K562 (cell line): ENCODE measurements around the gene SNRPA. TPM values are rescaled to one million over a fixed set of nuclear protein-coding genes. Genes with fewer than 3 reads are reported as not detected.

ENCODE experiments used
- EHMT2 ChIP-seq: fragments of 450-650 bp; IDR thresholded peaks from 2 replicates; pipeline ENCODE4 v1.6.1; 2018; ENCODE audit warnings: antibody characterized with exemption
- ESRRB ChIP-seq: fragments of 250-450 bp; sonication (Bioruptor Pico); IDR thresholded peaks from 2 replicates; pipeline ENCODE4 v1.5.0; 2020; ENCODE audit warnings: mild to moderate bottlenecking, moderate library complexity, borderline replicate concordance
- HEY1 ChIP-seq: fragments of 250-450 bp; sonication (Bioruptor Pico); IDR thresholded peaks from 2 replicates; pipeline ENCODE4 v1.5.0; 2020; ENCODE audit warnings: mild to moderate bottlenecking, moderate library complexity, borderline replicate concordance
- MAFK ChIP-seq: IDR thresholded peaks from 2 replicates; pipeline ENCODE4 v1.6.1; 2011; ENCODE audit warnings: low read length, improper control_type of control experiment
- NFXL1 ChIP-seq: fragments of 450-650 bp; formaldehyde crosslinking; IDR thresholded peaks from 2 replicates; pipeline ENCODE4 v1.4.0; 2021; ENCODE audit warnings: mild to moderate bottlenecking
- PCBP2 ChIP-seq: fragments of 200-400 bp; formaldehyde crosslinking; IDR thresholded peaks from 2 replicates; pipeline ENCODE4 v1.6.1; 2018; ENCODE audit warnings: low read length, low read depth, mild to moderate bottlenecking, moderate library complexity; ENCODE audit not compliant: poor library complexity, severe bottlenecking
- RB1 ChIP-seq: fragments of 450-650 bp; IDR thresholded peaks from 2 replicates; pipeline ENCODE4 v1.6.1; 2017; ENCODE audit warnings: low read depth, mild to moderate bottlenecking
- RBM22 ChIP-seq: fragments of 200-400 bp; formaldehyde crosslinking; IDR thresholded peaks from 2 replicates; pipeline ENCODE4 v1.6.1; 2018; ENCODE audit warnings: low read length, low read depth; ENCODE audit not compliant: poor library complexity, severe bottlenecking
- SMARCA4 ChIP-seq: fragments of 450-650 bp; IDR thresholded peaks from 2 replicates; pipeline ENCODE4 v1.6.1; 2016
- TAF1 ChIP-seq: IDR thresholded peaks from 2 replicates; pipeline ENCODE4 v1.6.1; 2011; ENCODE audit warnings: mild to moderate bottlenecking, low read length, moderate library complexity; ENCODE audit not compliant: insufficient read depth, control insufficient read depth, severe bottlenecking; ENCODE audit errors: extremely low read depth
- TAF7 ChIP-seq: fragments of 450-650 bp; IDR thresholded peaks from 2 replicates; pipeline ENCODE4 v1.6.1; 2016; ENCODE audit warnings: missing genetic modification characterization, missing compliant biosample characterization
- TEAD4 ChIP-seq, 2 experiments: sonication (generic) in 1 of 2; formaldehyde crosslinking in 1 of 2; IDR thresholded peaks; 2 replicates each; pipeline versions ENCODE4 v1.6.1 to v1.8.0; 2012 to 2022; ENCODE audit warnings: borderline replicate concordance in 1 of 2, inconsistent platforms in 1 of 2, low read length in 1 of 2, mild to moderate bottlenecking in 1 of 2, missing genetic modification reagents in 1 of 2
- ZFX ChIP-seq: sonication (generic); formaldehyde crosslinking; IDR thresholded peaks from 2 replicates; pipeline ENCODE4 v1.8.0; 2022; ENCODE audit warnings: mild to moderate bottlenecking, missing genetic modification reagents, moderate library complexity
- polyA plus RNA-seq, 8 experiments: library from polyadenylated mRNA; depleted of rRNA in 4 of 8; stranded (reverse) in 5 of 8; unstranded in 3 of 8; fragments of >200 nt; fragmentation: Nextera tagmentation in 2 of 8; fragmentation: Illumina TruSeq in 1 of 8; extraction: Ambion mirVana in 2 of 8; extraction: Trizol in 1 of 8; gene quantifications; 2 replicates each; pipeline versions ENCODE4 v1.2.1 to v1.2.3, GENCODE V29; 2011 to 2014; ENCODE audit warnings: inconsistent platforms in 1 of 8, missing spikeins in 1 of 8
- total RNA-seq, 7 experiments: library from RNA; depleted of rRNA in 6 of 7; stranded (reverse); fragments of >200 nt in 6 of 7; fragmentation: Illumina TruSeq in 2 of 7; extraction: Trizol in 2 of 7; gene quantifications; 2 replicates each; pipeline versions ENCODE4 v1.2.1 to v1.2.3, GENCODE V29; 2011 to 2021; ENCODE audit warnings: low replicate concordance in 1 of 7
- TF ChIP-seq, protein P1 (sequence below): fragments of 250-450 bp; sonication (Bioruptor Pico); IDR thresholded peaks from 2 replicates; pipeline ENCODE4 v1.8.0; 2022; ENCODE audit warnings: moderate library complexity, mild to moderate bottlenecking, inconsistent platforms
- TF ChIP-seq, protein P2 (sequence below): fragments of 450-650 bp; IDR thresholded peaks from 2 replicates; pipeline ENCODE4 v1.6.1; 2017; ENCODE audit warnings: antibody characterized with exemption, mild to moderate bottlenecking
- TF ChIP-seq, protein P3 (sequence below): sonication (generic); formaldehyde crosslinking; IDR thresholded peaks from 2 replicates; pipeline ENCODE4 v1.8.0; 2022; ENCODE audit warnings: mild to moderate bottlenecking, missing genetic modification reagents
- TF ChIP-seq, protein P4 (sequence below): fragments of 450-650 bp; formaldehyde crosslinking; IDR thresholded peaks from 2 replicates; pipeline ENCODE4 v1.4.0; 2022; ENCODE audit warnings: missing genetic modification characterization
- TF ChIP-seq, protein P5 (sequence below): fragments of 450-650 bp; IDR thresholded peaks from 2 replicates; pipeline ENCODE4 v1.6.1; 2016; ENCODE audit warnings: low read depth, mild to moderate bottlenecking, moderate library complexity

The SNRPA gene
- total and polyA plus RNA-seq, 9 of the 15 experiments (the other 6 are each of a cell fraction or from before 2014, with no cell fraction given) = 16.3 to 311 (median 193) TPM

DNA sequence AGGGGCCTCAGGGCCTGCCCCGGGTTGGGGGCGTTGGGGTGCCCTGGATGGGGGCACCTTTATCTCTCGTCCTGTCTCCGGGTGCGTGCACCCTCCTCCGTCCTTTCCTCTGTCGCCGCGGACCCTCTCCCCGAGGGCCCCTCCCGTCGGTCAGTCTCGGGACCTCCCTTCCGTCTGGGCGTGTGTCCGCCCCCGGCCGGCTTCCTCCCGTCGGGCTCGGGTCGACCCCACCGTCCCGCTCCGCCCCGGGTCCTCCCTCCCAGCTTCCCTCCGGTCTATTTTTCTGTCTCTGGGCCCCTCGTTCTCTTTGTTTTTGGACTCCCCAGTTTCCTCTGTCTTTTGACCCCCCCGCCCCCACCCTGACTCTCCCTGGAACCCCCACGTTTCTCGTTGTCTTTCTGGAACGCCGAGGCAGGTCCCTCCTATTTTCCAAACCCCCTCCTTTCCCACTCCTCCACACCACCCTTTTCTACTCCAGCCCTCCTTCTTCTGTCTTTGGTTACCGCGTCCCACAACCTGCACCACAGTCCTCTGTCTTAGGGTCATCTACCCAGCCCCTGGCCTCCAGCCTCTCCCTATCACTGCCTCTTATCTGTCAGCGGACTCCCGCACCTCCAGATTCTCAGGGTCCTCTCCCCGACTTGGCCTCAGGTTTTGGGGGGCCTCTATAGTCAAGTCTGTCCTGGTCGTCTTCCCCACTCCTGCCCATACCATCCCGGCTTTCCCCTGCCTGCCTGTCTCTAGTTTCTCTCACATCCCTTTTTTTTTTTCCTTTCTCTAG, 48.7 kb downstream of the SNRPA start (continued):
- TF ChIP-seq EHMT2 = no peak
- peak; percentile 56 for TF ChIP-seq RBM22
- TF ChIP-seq, protein P1, sequence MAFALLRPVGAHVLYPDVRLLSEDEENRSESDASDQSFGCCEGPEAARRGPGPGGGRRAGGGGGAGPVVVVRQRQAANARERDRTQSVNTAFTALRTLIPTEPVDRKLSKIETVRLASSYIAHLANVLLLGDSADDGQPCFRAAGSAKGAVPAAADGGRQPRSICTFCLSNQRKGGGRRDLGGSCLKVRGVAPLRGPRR = no peak
- TF ChIP-seq HEY1 (CRISPR knock-in tag) = no peak
- TF ChIP-seq ZFX (CRISPR knock-in tag) = 0 out of 2 replicates have a peak, but pooled peaks have one; percentile 18
- TF ChIP-seq, protein P2, sequence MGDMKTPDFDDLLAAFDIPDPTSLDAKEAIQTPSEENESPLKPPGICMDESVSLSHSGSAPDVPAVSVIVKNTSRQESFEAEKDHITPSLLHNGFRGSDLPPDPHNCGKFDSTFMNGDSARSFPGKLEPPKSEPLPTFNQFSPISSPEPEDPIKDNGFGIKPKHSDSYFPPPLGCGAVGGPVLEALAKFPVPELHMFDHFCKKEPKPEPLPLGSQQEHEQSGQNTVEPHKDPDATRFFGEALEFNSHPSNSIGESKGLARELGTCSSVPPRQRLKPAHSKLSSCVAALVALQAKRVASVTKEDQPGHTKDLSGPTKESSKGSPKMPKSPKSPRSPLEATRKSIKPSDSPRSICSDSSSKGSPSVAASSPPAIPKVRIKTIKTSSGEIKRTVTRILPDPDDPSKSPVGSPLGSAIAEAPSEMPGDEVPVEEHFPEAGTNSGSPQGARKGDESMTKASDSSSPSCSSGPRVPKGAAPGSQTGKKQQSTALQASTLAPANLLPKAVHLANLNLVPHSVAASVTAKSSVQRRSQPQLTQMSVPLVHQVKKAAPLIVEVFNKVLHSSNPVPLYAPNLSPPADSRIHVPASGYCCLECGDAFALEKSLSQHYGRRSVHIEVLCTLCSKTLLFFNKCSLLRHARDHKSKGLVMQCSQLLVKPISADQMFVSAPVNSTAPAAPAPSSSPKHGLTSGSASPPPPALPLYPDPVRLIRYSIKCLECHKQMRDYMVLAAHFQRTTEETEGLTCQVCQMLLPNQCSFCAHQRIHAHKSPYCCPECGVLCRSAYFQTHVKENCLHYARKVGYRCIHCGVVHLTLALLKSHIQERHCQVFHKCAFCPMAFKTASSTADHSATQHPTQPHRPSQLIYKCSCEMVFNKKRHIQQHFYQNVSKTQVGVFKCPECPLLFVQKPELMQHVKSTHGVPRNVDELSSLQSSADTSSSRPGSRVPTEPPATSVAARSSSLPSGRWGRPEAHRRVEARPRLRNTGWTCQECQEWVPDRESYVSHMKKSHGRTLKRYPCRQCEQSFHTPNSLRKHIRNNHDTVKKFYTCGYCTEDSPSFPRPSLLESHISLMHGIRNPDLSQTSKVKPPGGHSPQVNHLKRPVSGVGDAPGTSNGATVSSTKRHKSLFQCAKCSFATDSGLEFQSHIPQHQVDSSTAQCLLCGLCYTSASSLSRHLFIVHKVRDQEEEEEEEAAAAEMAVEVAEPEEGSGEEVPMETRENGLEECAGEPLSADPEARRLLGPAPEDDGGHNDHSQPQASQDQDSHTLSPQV = no peak
- no peak for TF ChIP-seq PCBP2
- no peak for TF ChIP-seq TEAD4 (IDR thresholded peaks at IDR 0.05; ENCODE audit: low read length)
- no peak for TF ChIP-seq TEAD4 (CRISPR knock-in tag; IDR thresholded peaks at IDR 0.05; ENCODE audit: borderline replicate concordance)
- peak; percentile 43 for TF ChIP-seq RB1
- TF ChIP-seq, protein P3, sequence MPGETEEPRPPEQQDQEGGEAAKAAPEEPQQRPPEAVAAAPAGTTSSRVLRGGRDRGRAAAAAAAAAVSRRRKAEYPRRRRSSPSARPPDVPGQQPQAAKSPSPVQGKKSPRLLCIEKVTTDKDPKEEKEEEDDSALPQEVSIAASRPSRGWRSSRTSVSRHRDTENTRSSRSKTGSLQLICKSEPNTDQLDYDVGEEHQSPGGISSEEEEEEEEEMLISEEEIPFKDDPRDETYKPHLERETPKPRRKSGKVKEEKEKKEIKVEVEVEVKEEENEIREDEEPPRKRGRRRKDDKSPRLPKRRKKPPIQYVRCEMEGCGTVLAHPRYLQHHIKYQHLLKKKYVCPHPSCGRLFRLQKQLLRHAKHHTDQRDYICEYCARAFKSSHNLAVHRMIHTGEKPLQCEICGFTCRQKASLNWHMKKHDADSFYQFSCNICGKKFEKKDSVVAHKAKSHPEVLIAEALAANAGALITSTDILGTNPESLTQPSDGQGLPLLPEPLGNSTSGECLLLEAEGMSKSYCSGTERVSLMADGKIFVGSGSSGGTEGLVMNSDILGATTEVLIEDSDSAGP (CRISPR knock-in tag) = no peak
- TF ChIP-seq SMARCA4 = 0 out of 2 replicates have a peak, but pooled peaks have one; percentile 20
- TF ChIP-seq ESRRB = no peak
- TF ChIP-seq MAFK = no peak
- TF ChIP-seq, protein P4, sequence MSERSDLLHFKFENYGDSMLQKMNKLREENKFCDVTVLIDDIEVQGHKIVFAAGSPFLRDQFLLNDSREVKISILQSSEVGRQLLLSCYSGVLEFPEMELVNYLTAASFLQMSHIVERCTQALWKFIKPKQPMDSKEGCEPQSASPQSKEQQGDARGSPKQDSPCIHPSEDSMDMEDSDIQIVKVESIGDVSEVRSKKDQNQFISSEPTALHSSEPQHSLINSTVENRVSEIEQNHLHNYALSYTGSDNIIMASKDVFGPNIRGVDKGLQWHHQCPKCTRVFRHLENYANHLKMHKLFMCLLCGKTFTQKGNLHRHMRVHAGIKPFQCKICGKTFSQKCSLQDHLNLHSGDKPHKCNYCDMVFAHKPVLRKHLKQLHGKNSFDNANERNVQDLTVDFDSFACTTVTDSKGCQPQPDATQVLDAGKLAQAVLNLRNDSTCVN (CRISPR knock-in tag) = no peak
- no peak for TF ChIP-seq NFXL1 (CRISPR knock-in tag)
- TF ChIP-seq, protein P5, sequence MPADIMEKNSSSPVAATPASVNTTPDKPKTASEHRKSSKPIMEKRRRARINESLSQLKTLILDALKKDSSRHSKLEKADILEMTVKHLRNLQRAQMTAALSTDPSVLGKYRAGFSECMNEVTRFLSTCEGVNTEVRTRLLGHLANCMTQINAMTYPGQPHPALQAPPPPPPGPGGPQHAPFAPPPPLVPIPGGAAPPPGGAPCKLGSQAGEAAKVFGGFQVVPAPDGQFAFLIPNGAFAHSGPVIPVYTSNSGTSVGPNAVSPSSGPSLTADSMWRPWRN = no peak
- TF ChIP-seq TAF1 = peak; percentile 41
- TF ChIP-seq TAF7 (tag) = no peak
